Testis (tissue), 2 donors: ENCODE measurements around the gene DUS1L.

Experiments
- POLR2A ChIP-seq: fragments of 450-650 bp; IDR thresholded peaks from one replicate; pipeline ENCODE4 v1.6.1; 2017; ENCODE audit warnings: antibody characterized with exemption, mild to moderate bottlenecking, moderate library complexity
- TF ChIP-seq, protein P1 (sequence below), 3 experiments: fragments of 450-650 bp in 2 of 3; fragments of 200-600 bp in 1 of 3; sonication (generic) in 1 of 3; IDR thresholded peaks; one replicate each; pipeline ENCODE4 v1.5.1; 2016 to 2019; ENCODE audit warnings: antibody characterized with exemption in 3 of 3, mild to moderate bottlenecking in 2 of 3, moderate library complexity in 1 of 3

DNA sequence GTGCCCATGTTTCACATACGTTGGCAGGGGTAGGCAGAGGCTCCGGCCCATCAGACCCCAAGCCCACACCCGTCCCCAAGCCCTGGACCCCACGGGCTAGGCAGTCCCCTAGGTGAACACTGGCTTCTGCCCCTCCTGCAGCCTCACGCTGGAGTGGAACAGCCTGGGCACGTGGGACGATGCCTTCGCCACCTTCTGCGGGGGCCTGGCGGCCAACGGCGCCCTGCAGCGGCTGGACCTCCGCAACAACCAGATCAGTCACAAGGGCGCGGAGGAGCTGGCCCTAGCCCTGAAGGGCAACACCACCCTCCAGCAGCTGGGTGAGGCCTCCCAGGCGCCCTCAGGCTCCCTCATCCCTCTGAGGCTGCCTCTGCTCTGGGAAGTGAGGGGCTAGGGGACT is 40.7 kb downstream of the DUS1L start:
- TF ChIP-seq, protein P1, sequence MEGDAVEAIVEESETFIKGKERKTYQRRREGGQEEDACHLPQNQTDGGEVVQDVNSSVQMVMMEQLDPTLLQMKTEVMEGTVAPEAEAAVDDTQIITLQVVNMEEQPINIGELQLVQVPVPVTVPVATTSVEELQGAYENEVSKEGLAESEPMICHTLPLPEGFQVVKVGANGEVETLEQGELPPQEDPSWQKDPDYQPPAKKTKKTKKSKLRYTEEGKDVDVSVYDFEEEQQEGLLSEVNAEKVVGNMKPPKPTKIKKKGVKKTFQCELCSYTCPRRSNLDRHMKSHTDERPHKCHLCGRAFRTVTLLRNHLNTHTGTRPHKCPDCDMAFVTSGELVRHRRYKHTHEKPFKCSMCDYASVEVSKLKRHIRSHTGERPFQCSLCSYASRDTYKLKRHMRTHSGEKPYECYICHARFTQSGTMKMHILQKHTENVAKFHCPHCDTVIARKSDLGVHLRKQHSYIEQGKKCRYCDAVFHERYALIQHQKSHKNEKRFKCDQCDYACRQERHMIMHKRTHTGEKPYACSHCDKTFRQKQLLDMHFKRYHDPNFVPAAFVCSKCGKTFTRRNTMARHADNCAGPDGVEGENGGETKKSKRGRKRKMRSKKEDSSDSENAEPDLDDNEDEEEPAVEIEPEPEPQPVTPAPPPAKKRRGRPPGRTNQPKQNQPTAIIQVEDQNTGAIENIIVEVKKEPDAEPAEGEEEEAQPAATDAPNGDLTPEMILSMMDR (IDR thresholded peaks at IDR 0.05) = no peak
- no peak for TF ChIP-seq POLR2A
